Endometrial microvascular endothelial cells (primary cell): ENCODE results near the gene PIK3CB. TPM values are rescaled to one million over a fixed set of nuclear protein-coding genes. Genes with fewer than 3 reads are reported as not detected.
"Not testable (repeated sequence)": the region's sequence is repeated elsewhere in the genome, so short reads cannot be mapped to it uniquely, and the experiment has no call there.

Experiments
- in situ Hi-C: cut with HindIII; loops from 2 replicates; pipeline ENCODE4 v1.10.0; 2017; ENCODE audit warnings: low sequenced_read_pairs, low pct_unique_long_range_greater_than_20kb; ENCODE audit errors: inconsistent ontology term
- total RNA-seq: library from RNA; depleted of rRNA; stranded (reverse); fragments of >200 nt; gene quantifications from one replicate; pipeline ENCODE4 v1.2.3, GENCODE V29; 2015; ENCODE audit errors: inconsistent ontology term

PIK3CB gene
- total RNA-seq, 1 donor from 2014 or later = 29.4 TPM

DNA sequence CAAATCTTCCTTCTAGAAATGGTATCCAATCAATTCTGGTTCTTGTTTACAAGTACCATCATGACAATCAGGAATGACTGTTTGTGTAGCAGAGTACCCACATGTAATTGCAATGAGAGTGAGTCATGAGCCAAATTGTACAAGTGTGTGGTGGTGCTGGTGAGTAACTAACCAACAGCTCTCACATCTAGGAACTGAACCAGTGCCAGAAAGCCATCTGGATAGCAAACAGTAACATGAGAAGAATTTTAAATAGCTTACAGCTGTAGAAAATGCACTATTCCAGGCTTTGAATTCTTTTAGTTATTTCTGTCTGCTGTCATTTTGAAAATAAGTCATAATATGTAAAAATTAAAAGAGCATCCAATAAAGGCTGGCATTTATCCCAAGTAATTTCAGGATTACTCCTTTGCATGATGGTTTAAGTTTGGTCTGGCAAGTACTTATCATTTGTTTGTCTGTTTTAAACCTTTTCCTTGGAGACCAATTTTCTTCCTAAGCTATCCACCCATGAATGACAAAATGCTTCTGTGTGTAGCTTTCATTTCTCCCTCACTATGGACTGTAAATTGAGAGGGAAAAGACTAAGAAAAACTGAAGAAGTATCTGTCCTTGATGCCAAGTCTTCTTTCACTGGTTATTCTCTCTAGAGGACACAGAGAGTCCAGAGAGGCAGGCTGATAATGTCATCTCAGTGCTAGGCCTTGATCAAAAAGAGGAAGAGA, 60.0 kb downstream of the PIK3CB start:
- in situ Hi-C loops = no loop called here

DNA sequence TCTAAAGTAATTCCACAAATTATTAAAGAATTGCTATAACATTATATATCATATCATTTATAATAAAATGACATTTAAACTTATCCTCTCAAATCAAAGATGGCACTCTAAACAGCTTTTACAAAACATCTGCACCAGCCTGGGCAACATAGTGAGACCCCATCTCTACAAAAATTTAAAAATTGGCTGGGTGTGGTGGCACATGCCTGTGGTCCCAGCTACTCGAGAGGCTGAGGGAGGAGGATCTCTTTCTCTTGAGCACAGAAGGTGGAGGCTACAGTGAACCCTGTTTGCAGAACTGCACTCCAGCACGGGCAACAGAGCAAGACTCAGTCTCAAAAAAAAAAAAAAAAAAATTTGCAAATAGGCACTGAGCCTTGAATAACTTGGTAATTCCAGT, 63.1 kb downstream of the PIK3CB start:
- in situ Hi-C loops = no loop called here

DNA sequence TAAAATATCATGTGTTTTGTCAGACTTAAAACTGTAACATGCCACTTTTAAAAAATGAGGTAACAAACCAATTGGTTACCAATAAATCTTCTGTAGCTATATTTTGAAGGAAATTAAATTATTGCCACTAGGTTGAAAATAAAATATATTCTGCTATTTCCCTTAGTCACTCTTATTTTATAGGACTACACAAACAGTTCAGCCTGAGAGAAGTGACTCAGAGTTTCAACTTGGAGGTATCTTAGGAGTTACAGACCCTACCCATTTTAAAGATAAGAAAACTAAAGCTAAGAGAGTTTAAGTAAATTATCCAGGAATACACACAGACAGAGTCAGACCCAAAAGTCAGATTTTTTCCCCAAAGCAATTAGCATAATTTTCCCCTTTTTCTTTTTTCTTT, 65.1 kb downstream of the PIK3CB start:
- in situ Hi-C loops = no loop called here

DNA sequence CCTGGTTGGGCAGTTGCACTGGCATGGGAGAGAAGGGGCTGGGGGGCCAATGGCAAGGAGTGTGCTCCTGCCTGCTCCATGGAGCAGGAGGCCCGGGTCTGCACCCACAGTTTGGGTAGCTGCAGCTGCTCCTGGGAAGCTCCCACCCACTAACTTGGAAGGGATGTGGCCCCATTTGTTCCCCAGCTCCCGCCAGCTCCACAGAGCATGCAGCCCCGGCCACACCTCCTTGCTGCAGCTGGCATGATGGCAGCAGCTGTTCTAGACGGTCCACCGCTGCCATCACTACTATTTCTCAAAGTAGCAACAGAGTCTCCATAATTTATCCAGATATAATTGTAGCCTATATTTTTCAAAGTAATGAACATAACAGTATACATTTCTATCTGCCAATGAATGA, 65.8 kb downstream of the PIK3CB start:
- in situ Hi-C loops = no loop called here

DNA sequence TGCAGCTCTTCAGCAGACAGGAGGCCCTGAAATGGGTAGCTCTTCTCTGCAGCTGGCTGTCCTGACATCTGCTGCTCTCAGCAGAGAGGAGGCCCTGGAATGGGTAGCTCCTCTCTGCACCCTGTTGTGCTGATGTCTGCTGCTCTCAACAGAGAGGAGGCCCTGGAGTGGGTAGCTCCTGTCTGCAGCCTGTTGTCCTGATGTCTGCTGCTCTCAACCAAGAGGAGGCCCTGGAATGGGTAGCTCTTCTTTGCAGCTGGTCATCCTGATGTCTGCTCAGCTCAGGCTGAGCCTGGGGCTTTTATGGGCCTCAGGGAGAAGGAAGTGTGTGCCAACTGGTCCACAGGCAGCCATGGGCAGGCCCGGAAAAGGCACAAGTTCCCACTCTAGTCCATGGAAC, 66.6 kb downstream of the PIK3CB start:
- in situ Hi-C loops = no loop called here

DNA sequence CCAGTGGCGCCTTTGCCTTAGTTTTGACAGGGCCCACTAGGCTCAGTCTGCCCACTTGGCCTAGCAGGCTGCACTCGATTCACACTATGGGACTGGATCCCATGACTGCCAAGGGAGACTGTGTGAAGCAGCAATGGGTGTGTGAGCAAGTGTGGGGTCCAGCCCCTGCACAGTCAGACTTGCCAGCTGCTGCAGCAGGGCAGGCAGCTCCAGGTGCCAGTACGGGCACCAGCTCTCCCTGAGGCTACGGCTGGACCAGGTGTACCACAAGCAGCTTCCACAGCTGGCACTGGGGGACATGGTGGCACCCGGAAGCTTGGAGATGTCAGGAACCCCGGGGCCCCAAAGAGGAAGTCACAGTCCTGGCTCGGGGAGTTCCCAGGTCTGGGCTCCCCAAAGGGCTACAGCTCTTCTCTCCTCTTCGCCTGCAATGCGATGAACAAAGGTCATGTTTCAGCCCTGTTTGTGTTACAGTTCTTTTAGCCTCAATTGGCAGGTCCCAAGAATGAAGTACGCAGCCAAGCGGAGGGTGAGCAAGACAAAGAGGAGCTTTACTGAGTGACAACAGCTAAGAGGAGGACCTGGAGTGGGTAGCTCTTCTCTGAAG, 67.1 kb downstream of the PIK3CB start:
- in situ Hi-C loops = no loop called here

DNA sequence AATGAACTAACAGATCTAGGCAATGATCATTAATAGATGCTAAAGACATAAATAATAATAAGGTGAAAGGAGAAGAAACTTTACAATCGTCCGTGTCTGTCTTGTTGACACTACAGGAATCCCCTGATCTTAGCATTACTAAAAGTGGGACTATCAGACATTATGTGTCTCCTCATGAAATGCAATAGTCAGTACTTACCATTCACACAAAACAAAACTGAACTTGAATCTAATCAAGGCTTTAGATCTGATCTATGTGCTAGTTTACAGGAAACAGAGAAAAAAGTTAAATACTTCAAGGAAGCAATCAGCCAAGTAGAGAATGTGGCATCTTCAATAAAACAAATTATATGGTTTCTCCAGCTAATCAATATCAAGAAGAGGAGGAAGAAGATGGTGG, 73.7 kb downstream of the PIK3CB start:
- in situ Hi-C loops = no loop called here

DNA sequence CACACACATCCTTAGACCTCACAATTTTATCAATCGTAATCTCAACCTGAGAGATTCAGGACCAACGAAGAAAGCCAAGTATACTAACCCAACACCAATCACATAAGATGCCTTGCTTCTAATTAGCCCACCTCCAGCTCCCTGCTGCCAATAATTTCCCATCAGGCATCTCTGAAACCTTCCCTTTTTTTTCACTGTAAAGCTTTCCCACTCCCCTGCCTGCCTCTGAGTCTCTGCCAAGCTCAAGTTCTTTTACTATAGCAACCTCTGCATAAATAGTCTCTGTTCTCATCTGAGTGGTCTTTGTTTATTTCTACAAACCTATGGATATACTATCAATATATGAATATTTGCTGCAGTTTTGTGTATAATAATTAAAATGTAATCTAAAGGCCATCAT, 86.5 kb downstream of the PIK3CB start:
- in situ Hi-C loops = no loop called here

DNA sequence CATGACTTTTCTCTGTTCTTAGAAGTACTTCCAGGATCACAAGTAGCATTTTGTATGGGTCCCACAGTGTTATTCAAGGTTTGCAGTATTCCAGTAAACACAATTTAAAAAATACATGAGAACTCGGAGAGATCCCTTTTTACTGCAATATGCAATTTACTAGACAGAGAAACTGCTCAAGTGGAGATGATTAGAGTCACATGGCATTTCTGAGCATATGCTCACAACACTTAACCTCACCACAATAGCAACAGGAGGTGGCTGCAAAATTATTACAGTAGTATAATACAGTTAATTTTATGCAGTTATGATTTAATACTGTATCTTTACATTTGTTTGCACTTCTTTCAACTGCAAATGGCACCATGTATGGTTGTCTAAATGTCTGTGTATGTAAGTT, 87.5 kb downstream of the PIK3CB start:
- in situ Hi-C loops = no loop called here

DNA sequence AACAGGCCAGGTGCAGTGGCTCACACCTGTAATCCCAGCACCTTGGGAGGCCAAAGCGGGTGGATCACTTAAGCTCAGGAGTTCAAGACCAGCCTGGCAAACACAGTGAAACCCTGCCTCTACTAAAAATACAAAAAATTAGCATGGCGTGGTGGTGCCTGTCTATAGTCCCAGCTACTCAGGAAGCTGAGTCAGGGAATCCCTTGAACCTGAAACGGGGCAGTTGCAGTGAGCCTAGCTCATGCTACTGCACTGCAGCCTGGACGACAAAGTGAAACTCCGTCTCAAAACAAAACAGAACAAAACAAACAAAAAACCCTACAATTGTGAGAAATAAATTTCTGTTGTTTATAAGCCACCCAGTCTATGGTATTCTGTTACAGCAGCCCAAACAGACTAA, 94.7 kb downstream of the PIK3CB start:
- in situ Hi-C loops = no loop called here

DNA sequence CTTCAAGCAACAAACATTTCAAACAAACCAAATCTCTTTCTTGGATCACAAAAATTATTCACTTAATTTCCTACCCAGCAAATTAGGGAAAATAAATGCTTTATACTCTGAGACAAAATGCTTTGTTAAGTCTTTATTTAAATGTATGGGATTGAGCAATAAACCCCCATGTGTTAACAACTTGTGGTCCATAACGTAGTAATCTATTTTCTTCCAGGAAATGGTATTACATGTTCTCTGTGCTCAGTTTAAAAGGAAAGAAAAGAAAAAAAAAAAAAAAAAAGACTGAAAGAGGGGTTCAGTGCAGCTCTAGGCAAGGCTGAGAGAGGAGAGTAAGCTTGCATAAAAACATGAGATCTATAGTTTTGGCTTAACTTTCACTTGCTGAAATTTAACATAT, 102.3 kb downstream of the PIK3CB start:
- in situ Hi-C loops = no loop called here

DNA sequence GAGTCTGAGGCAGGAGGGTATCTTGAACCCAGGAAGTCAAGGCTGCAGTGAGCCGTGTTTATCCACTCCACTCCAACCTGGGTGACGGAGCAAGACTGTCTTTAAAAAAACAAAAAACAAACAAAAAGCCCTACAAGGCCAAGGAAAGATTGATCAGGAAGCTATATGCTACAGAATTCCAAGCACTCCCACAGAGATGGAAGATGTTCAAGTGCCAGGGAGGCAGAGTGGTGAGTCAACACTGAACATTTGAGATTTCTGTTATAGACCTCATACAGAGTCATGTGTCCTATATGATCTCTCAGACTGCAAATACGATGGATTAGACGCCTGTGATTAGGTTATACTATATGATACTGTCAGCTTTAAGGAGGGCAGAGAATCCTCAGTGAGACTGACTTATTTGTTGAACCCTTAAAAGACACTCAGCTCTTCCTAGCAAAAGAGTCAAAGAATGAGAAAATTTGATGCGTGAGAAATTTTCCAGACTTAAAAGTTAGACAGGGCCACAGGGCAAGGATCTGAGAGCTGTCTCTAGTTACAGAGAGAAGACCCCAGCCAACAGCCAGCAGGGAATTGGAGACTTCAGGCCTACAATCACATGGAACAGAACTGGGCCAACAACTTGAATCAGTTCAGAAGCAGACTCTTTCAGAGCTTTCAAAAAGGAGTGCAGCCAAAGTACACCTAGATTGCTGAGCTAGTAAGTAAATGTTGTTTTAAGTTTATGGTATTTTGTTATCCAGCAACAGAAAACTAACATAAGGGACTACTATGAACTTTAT, 107.6 kb downstream of the PIK3CB start:
- in situ Hi-C loops = no loop called here

DNA sequence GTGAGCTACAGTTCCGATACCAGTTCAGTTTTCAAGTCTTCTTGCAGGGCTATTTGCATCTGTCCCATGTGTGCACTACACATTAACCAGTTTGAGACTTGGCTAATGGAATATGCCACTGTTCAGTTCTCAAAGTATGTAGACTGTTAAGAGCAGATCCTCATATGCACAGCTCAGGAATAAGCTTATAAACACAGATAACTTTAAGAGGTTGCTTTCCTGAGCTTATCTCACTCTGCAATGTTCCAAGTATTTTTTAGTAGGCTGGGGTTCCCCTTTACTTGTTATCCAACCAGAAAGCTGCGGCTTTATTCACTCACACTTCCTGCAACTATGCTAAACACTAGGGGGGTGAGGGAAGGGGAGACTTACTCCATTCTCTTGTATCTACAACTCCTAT, 108.7 kb downstream of the PIK3CB start:
- in situ Hi-C loops = not testable (repeated sequence)

DNA sequence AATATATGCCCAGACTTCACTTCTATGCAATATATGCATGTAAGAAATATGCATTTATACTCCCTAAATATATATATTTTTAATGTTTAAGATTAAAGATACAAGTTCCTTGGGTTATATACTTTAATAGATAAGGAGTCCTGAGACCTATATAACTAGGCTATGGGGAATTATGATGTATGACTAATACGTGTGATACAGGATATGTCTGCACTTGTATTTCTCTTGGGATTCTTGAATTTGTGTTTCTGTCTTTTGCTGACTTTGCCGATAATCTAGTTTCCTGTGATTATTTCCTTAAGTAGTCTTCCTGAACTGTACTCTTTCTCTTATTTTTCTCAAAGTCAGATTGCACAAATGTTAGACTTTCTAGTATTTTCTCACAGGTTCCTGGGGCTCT, 109.6 kb downstream of the PIK3CB start:
- in situ Hi-C loops = no loop called here

DNA sequence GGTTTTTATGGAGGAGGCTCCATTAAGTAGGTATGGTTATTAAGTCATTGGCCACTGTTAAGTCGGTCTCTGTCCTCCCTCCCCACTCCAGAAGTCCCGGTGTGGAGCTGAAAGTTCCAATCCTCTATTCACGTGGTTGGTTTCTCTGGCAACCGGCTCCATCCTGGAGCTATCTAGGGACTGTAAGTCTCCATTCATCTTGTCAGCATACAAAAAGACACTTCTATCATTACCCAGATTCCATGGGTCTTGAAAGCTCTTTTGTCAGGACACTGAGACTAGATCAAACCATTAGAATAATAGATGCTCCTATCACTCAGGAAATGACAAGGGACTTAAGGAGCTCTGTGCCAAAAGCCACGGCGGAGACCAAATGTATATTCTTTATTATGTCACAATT, 110.3 kb downstream of the PIK3CB start:
- in situ Hi-C loops = no loop called here

DNA sequence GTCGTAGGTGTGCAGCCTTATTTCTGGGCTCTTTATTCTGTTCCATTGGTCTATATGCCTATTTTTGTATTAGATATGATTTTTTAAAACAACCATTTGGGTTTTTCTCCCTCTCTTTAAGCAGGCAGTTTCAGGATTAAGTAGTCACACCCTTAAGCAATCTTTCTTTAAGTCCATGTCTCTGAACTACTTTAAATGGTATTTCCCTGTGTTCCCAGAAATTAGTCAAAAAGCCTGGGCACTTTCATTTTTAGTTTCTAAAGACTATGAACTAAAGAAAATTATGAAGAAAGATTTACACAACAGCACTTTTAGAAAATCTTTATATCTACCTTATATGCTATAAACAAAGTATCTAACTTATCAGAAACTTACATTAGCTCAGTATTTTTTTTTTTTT, 115.9 kb downstream of the PIK3CB start:
- in situ Hi-C loops = no loop called here

DNA sequence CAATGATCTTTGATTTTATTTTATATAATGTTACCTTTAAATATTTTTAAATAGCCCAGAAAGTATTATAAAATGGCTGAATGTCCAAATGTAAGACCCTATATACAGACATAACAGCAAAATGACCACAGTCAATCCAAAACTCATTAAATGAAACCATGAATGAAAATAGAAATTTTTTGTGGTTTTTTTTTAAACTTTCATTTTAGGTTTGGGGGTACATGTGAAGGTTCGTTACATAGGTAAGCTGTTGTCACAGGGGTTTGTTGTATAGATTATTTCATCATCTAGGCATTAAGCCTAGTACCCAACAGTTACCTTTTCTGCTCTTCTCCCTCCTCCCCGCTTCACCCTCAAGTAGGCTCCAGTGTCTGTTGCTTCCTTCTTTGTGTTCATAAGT, 117.4 kb downstream of the PIK3CB start:
- in situ Hi-C loops = no loop called here

DNA sequence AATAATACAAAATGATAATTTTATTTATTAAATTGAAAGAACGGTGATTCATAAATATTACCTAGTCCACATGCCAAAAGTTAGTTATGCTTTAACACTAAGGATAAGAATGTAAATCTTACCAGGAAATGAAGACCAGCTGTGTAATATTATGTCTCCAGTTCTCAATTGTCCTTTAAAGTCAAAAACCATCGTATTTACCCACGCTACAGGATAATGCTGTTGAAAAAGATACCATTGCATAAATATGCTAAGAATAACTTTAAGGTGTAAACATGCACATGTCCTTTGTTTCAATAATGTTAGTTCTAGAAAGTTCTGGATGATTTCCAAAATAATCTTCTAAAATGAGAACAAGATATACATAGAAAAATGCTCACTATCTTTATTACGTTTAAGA, 122.6 kb downstream of the PIK3CB start:
- in situ Hi-C loops = no loop called here

DNA sequence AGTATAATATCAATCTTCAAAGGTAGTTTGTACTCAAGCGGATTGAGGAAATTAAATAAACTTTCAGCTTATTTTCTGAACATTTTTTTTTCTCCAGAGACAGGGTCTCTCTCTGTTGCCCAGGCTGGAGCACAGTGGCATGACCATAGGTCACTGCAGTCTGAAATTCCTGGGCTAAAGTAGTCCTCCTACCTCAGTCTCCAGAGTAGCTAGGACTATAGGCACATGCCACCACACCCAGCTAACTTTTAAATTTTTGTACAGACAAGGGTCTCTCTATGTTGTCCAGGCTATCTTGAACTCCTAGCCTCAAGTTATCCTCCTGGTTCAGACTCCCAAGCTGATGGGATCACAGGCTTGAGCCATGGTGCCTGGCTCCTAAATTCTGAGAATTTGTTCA, 129.1 kb downstream of the PIK3CB start:
- in situ Hi-C loops = no loop called here

DNA sequence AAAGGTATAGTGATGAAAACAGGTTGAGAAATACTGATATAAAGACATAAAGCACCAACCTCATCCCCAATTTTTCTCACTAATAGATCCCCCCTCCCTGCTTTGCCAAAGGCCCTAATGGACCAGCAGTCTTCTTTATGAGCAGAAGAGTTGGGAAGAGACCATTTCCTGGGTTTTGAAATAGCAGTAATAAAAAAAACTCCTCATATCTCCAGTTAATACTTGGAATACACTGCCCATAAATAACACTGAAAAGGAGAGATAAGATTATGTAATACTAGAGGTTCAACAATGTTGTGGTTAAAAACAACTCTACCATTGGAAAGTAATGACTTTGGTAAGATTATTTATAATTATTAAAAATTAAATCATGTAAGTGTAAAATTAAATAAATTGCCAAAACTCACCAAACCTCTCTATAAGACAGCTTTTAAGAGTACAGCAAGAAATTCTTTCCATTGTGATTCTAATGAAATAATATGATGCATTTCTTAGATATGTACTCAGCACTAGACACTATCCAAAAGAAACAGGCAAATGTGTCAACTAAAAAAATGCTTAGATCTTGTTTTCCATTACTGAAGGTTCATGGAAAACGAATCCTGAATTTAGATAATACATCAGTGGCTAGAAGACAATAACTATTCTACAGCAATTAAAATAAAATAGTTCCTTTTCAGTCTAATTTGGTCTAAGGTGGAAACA, 137.9 kb downstream of the PIK3CB start:
- in situ Hi-C loops = no loop called here
